Fibroblast of lung (primary cell): Measurements from ENCODE around the gene APOB. TPM values are rescaled to one million over a fixed set of nuclear protein-coding genes. Genes with fewer than 3 reads are reported as not detected.

Source experiments
- DNase-seq, 2 donors: peaks; one replicate each; pipeline versions ENCODE4 v3.0.0 to v3.0.0-alpha.2; 2010; ENCODE audit warnings: low read depth in 2 of 2
- H2AFZ ChIP-seq: 2 replicates; pipeline ENCODE4 v1.5.1; 2012; ENCODE audit warnings: low read length, control low read depth, inconsistent platforms
- H3K27ac ChIP-seq: 2 replicates; pipeline ENCODE4 v1.5.1; 2011; ENCODE audit warnings: low read length, control low read depth; ENCODE audit not compliant: insufficient read depth
- H3K27me3 ChIP-seq: 2 replicates; pipeline ENCODE4 v1.5.1; 2011; ENCODE audit warnings: mild to moderate bottlenecking, low read length; ENCODE audit not compliant: control insufficient read depth, insufficient read depth
- H3K36me3 ChIP-seq: 2 replicates; pipeline ENCODE4 v1.5.1; 2011; ENCODE audit warnings: low read length; ENCODE audit not compliant: control insufficient read depth, insufficient read depth
- H3K4me1 ChIP-seq: 2 replicates; pipeline ENCODE4 v1.5.1; 2011; ENCODE audit warnings: low read length; ENCODE audit not compliant: control insufficient read depth, insufficient read depth; ENCODE audit errors: extremely low read depth
- H3K4me2 ChIP-seq: 2 replicates; pipeline ENCODE4 v1.5.1; 2011; ENCODE audit warnings: low read length, control low read depth; ENCODE audit not compliant: insufficient read depth; ENCODE audit errors: extremely low read depth
- H3K4me3 ChIP-seq, 4 experiments: fragments of 200-600 bp in 1 of 4; sonication (generic) in 1 of 4; replicated peaks in 1 of 4; 2 replicates each; pipeline ENCODE4 v1.5.1; 2011 to 2016; ENCODE audit warnings: low read length in 4 of 4, low read depth in 3 of 4, mild to moderate bottlenecking in 3 of 4, control low read depth in 2 of 4, inconsistent platforms in 1 of 4, mixed read lengths in 1 of 4; ENCODE audit not compliant: insufficient read depth in 1 of 4; ENCODE audit errors: control extremely low read depth in 1 of 4
- H3K79me2 ChIP-seq: 2 replicates; pipeline ENCODE4 v1.5.1; 2012; ENCODE audit warnings: mild to moderate bottlenecking, low read length, inconsistent platforms; ENCODE audit not compliant: control insufficient read depth, insufficient read depth
- H3K9ac ChIP-seq: 2 replicates; pipeline ENCODE4 v1.5.1; 2011; ENCODE audit warnings: mild to moderate bottlenecking, low read length, control low read depth; ENCODE audit not compliant: insufficient read depth
- H3K9me3 ChIP-seq: 2 replicates; pipeline ENCODE4 v1.5.1; 2012; ENCODE audit warnings: low read depth, low read length; ENCODE audit not compliant: control insufficient read depth, insufficient read depth
- H4K20me1 ChIP-seq: 2 replicates; pipeline ENCODE4 v1.5.1; 2011; ENCODE audit warnings: low read length; ENCODE audit not compliant: control insufficient read depth, insufficient read depth; ENCODE audit errors: extremely low read depth
- EZH2 ChIP-seq: IDR thresholded peaks from 2 replicates; pipeline ENCODE4 v1.5.1; 2012; ENCODE audit warnings: low read length, control low read depth, mild to moderate bottlenecking; ENCODE audit errors: missing control alignments
- polyA plus RNA-seq, 2 donors: library from polyadenylated mRNA; depleted of rRNA in 1 of 2; stranded (reverse) in 1 of 2; unstranded in 1 of 2; fragments of >200 nt; gene quantifications; 2 replicates each; pipeline ENCODE4 v1.2.1, GENCODE V29; 2011 to 2012; ENCODE audit warnings: missing spikeins in 1 of 2
- total RNA-seq: library from RNA; depleted of rRNA; stranded (reverse); fragments of >200 nt; gene quantifications from 2 replicates; pipeline ENCODE4 v1.2.1, GENCODE V29; 2014
- TF ChIP-seq, protein P1 (sequence below), 2 donors: IDR thresholded peaks in 1 of 2; conservative IDR thresholded peaks in 1 of 2; 1 replicate in 1 of 2; 2 replicates in 1 of 2; pipeline ENCODE4 v1.5.1; 2011 to 2012; ENCODE audit warnings: low read length in 2 of 2, control low read depth in 1 of 2, inconsistent platforms in 1 of 2, low read depth in 1 of 2, mild to moderate bottlenecking in 1 of 2

APOB gene
- total and polyA plus RNA-seq, 2 donors (not counting 1 experiment from before 2014, with no cell fraction given): under 0.01 TPM; not detected in 1

DNA sequence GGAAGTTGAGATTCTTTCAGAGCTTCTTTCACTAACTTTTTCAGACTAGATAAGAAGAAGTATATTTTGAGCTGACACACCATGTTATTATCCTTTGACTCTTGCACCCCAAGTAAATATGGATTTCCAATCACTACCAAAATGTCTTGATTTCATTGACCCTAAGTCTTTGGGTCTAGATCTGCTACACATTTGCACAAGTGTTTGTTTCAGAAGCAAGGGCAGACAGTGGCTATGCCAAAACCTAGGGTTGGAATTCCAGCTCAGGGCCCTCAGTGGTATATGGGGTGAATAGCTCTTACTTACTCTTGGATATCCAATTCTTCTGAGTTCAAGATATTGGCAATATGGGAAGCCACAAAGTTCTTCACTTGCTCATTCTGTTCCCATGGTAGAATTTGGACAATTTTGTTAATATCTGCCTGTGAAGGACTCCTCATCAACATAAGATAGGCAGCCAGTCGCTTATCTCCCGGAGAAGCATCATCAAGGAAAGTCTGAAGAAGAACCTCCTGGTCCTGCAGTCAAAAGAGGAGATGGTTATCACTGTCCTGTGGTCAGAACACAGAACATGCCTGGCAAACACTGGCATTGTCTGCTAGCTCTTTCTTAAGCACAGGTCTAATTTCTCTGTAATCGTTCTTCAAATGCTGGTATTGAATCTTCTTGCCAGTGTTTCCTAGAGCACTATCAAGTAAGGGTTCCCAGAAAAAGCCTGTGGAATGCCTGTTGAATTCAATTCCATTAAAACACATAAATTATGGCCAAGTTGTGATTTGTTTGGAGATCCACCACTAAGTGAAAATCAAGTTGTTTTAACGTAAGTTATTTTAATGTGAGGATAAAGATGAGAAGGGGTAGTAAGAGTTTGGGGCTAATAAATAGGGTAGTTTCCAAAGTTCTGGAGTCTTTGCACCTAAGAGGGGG is 15.6 kb downstream of the APOB start:
- Histone ChIP-seq H3K4me3 (no peak overlapping the region), H3K4me1 (no peaks in the 10 kb centered on the region), H4K20me1 (no peaks in the 10 kb centered on the region), H3K27me3 (no peaks in the 10 kb centered on the region), H3K4me2 (no peak overlapping the region), H3K79me2 (no peaks in the 10 kb centered on the region), H3K36me3 (no peaks in the 10 kb centered on the region), H2AFZ (no peak overlapping the region), H3K9ac (no peak overlapping the region), H3K27ac (no peak overlapping the region), H3K9me3 (no peaks in the 10 kb centered on the region)
- no peak for DNase-seq
- TF ChIP-seq, protein P1, sequence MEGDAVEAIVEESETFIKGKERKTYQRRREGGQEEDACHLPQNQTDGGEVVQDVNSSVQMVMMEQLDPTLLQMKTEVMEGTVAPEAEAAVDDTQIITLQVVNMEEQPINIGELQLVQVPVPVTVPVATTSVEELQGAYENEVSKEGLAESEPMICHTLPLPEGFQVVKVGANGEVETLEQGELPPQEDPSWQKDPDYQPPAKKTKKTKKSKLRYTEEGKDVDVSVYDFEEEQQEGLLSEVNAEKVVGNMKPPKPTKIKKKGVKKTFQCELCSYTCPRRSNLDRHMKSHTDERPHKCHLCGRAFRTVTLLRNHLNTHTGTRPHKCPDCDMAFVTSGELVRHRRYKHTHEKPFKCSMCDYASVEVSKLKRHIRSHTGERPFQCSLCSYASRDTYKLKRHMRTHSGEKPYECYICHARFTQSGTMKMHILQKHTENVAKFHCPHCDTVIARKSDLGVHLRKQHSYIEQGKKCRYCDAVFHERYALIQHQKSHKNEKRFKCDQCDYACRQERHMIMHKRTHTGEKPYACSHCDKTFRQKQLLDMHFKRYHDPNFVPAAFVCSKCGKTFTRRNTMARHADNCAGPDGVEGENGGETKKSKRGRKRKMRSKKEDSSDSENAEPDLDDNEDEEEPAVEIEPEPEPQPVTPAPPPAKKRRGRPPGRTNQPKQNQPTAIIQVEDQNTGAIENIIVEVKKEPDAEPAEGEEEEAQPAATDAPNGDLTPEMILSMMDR (conservative IDR thresholded peaks at IDR 0.05 in 1 of 2, IDR thresholded peaks at IDR 0.05 in 1 of 2; ENCODE audit: low read depth in 1 of 2, low read length in 2 of 2): no peak
- no peak for TF ChIP-seq EZH2

DNA sequence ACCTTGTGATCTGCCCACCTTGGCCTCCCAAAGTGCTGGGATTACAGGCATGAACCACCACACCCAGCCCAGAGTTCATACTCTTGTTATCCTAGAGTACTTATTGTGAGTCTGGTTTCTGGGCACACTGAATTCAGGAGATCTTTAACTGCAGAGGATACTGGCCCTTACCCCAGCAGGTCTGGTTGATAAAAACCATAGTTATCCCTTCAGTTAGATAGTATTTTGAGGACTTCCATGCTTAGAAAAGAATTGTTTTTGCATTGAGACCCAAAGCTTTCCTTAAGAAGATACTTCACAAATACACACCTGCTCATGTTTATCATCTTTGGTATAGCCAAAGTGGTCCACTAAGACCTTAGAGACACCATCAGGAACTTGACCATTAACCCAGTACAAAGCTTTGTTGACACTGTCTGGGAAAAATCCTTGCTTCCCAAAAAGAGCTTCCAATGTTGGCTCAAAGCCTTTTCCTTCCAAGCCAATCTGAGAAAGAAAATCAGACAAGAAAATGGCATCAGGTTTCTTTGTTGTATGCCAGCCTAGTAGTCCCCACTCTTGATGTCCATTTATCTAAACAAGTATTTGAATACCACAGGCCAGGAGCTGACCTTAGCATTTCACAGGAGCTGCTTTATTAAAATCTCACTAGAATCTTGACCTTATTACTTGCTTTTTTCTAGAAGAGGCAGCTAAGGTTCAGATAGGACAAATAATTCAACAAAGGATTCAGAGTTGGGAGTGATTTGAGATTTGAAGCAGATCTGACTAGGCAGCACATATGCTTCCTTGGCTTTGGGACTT is 17.2 kb downstream of the APOB start:
- Histone ChIP-seq H3K4me3 (no peak overlapping the region), H3K36me3 (no peaks in the 10 kb centered on the region), H3K4me2 (no peak overlapping the region), H3K4me1 (no peaks in the 10 kb centered on the region), H4K20me1 (no peaks in the 10 kb centered on the region), H2AFZ (no peak overlapping the region), H3K79me2 (no peaks in the 10 kb centered on the region), H3K9ac (no peak overlapping the region), H3K27ac (no peak overlapping the region), H3K27me3 (no peaks in the 10 kb centered on the region), H3K9me3 (no peaks in the 10 kb centered on the region)
- DNase-seq: no peak
- TF ChIP-seq EZH2: no peak
- TF ChIP-seq, protein P1 (conservative IDR thresholded peaks at IDR 0.05 in 1 of 2, IDR thresholded peaks at IDR 0.05 in 1 of 2; ENCODE audit: low read depth in 1 of 2, low read length in 2 of 2): no peak
